Activated CD4-positive, alpha-beta T cell treated with anti-CD3 and anti-CD28 coated beads, Interleukin-2, amount 50 U/mL, for 1 hour (primary cell): ENCODE results near the gene PRKCSH.
"Not testable (repeated sequence)": the region's sequence is repeated elsewhere in the genome, so short reads cannot be mapped to it uniquely, and the experiment has no call there.

ENCODE experiments used
- DNase-seq: peaks from one replicate; pipeline ENCODE4 v3.0.0-alpha.2; 2020

Gene PRKCSH

GRCh38 chr19:11420429-11421370 lies 14.7 kb upstream of the PRKCSH start:
- no peak for DNase-seq

- DNase-seq, result no peak
Measured at GRCh38 chr19:11421371-11422098, 13.9 kb upstream of the PRKCSH start.

GRCh38 chr19:11422163-11423065 lies 13.0 kb upstream of the PRKCSH start:
- DNase-seq, result peak; percentile 43

GRCh38 chr19:11423164-11423790 lies 12.2 kb upstream of the PRKCSH start:
- no peak for DNase-seq

GRCh38 chr19:11423791-11424181 lies 11.6 kb upstream of the PRKCSH start:
- DNase-seq, result no peak

GRCh38 chr19:11425719-11426457 lies 9.5 kb upstream of the PRKCSH start:
- no peak for DNase-seq

- no peak for DNase-seq
Measured at GRCh38 chr19:11426656-11427055, 8.8 kb upstream of the PRKCSH start.

GRCh38 chr19:11433526-11433925 lies 1.9 kb upstream of the PRKCSH start:
- DNase-seq, result not testable (repeated sequence)

GRCh38 chr19:11434703-11435056 lies 755 bp upstream of the PRKCSH start:
- no peak for DNase-seq

- DNase-seq, result no peak
Measured at GRCh38 chr19:11435833-11436313, 438 bp downstream of the PRKCSH start.

GRCh38 chr19:11437955-11438354 lies 2.5 kb downstream of the PRKCSH start:
- no peak for DNase-seq

- DNase-seq, result no peak
Measured at GRCh38 chr19:11444059-11444458, 8.6 kb downstream of the PRKCSH start.

GRCh38 chr19:11445141-11445540 lies 9.7 kb downstream of the PRKCSH start:
- DNase-seq, result no peak

GRCh38 chr19:11446271-11446651 lies 10.8 kb downstream of the PRKCSH start:
- DNase-seq, result no peak

GRCh38 chr19:11446652-11447301 lies 11.3 kb downstream of the PRKCSH start:
- peak; percentile 51 for DNase-seq

GRCh38 chr19:11447347-11448262 lies 12.2 kb downstream of the PRKCSH start:
- DNase-seq, result no peak

- DNase-seq, result no peak
Measured at GRCh38 chr19:11448410-11448809, 13.0 kb downstream of the PRKCSH start.

GRCh38 chr19:11448923-11449554 lies 13.6 kb downstream of the PRKCSH start:
- no peak for DNase-seq

GRCh38 chr19:11450570-11451326 lies 15.3 kb downstream of the PRKCSH start:
- no peak for DNase-seq
